ENCODE results near the gene CORIN.
"Not testable (repeated sequence)": the region's sequence is repeated elsewhere in the genome, so short reads cannot be mapped to it uniquely, and the experiment has no call there.

Gene CORIN

DNA sequence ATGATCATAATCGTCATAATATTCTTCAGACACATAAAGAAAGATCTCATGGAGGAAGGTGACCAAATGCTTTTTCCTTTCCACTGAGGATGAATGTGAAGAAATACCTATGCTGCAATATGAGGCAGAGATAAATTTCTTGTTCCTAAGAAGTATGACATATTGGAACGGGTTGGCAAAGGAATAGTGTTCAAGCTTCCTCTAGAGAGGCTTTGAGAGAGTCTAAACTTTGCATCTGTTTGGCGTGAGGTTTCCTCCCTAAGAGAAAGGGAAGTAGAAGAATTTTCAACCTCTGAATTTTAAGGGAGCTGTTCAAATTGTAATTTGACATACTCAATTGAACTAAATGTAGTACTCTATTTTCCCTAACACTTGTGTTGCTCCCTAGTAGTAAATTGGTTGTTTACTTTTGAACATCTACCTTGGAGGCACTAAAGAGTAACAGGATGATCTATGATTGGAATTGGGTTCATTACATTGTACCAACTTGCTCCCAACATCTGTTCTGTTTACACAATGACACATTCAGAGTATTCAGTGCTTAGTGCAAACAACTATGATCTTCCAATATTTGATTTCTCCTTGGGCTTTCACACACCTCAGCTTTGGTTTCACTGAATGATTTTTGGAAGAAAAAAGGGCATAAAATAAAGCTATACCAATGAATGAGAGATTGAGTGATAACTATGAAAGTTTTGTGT lies 122.0 kb downstream of the CORIN start:
- TF ChIP-seq, protein P1, sequence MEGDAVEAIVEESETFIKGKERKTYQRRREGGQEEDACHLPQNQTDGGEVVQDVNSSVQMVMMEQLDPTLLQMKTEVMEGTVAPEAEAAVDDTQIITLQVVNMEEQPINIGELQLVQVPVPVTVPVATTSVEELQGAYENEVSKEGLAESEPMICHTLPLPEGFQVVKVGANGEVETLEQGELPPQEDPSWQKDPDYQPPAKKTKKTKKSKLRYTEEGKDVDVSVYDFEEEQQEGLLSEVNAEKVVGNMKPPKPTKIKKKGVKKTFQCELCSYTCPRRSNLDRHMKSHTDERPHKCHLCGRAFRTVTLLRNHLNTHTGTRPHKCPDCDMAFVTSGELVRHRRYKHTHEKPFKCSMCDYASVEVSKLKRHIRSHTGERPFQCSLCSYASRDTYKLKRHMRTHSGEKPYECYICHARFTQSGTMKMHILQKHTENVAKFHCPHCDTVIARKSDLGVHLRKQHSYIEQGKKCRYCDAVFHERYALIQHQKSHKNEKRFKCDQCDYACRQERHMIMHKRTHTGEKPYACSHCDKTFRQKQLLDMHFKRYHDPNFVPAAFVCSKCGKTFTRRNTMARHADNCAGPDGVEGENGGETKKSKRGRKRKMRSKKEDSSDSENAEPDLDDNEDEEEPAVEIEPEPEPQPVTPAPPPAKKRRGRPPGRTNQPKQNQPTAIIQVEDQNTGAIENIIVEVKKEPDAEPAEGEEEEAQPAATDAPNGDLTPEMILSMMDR (IDR thresholded peaks at IDR 0.05; ENCODE audit: extremely low read depth, insufficient read depth, missing control alignments) = no peak
- in situ Hi-C loops (cut with MboI; ENCODE audit: low pct_unique_long_range_greater_than_20kb, low sequenced_read_pairs, unreplicated experiment) = loop anchor here (25.0 kb wide), 1 partner anchor 121 kb away; the partner anchor contains the start of gene CORIN
- DNase-seq (ENCODE audit: low spot score) = no peak

DNA sequence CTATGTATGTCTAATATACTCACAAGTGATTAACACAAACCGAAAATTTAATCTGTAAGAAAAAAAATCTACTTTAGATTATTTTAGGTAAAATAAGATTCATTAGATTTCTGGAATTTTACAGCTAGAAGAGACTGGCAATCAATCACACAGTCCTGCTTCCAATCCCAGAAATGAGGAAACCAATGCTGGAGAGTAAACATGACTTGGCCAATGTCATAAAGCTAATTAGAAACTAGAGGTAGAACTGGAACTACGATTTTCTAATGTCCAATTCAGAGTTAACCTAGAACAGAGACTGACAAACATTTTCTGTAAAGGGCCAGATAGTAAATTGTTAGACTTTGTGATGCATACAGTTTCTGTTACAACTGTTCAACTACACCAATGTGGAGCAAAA lies 123.6 kb downstream of the CORIN start:
- DNase-seq (ENCODE audit: low spot score) = no peak
- in situ Hi-C loops (cut with MboI; ENCODE audit: low pct_unique_long_range_greater_than_20kb, low sequenced_read_pairs, unreplicated experiment) = loop anchor here (25.0 kb wide), 1 partner anchor 123 kb away; the partner anchor contains the start of gene CORIN
- TF ChIP-seq, protein P1 (IDR thresholded peaks at IDR 0.05; ENCODE audit: extremely low read depth, insufficient read depth, missing control alignments) = no peak

DNA sequence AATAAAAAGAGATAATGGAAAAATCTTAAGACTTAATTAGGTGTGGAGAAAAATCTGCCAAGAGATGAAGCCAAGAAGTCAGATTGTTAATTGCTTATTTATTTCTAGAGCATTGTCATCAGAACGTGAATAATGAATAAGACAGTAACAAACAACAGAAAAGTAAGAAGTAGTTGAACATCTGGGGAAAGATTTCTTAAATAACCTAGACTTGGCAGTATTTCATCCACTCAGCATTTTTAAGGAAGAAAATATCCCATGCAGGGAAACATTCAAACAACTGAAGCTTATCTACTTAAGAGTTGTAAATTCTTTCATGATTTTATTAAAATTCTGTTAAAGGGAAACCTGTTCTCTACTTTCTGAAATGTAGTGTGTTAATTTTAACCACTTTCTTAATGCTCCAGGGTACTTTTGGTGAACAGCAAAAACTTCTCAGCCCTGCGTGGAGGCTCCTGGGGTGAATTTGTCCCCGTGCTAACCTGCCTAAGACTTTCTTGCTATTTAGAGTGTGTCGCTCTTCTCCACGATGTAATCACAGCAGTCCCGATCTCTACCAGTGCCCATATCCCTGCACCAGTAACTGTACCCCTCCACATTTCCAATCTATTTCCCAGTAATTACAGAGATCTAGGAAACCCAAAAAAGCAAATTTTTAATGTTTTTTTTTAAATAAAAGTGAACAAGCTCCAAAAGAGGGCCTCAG lies 124.6 kb downstream of the CORIN start:
- TF ChIP-seq, protein P1 (IDR thresholded peaks at IDR 0.05; ENCODE audit: extremely low read depth, insufficient read depth, missing control alignments) = no peak
- no peak for DNase-seq (ENCODE audit: low spot score)
- in situ Hi-C loops (cut with MboI; ENCODE audit: low pct_unique_long_range_greater_than_20kb, low sequenced_read_pairs, unreplicated experiment) = loop anchor here (25.0 kb wide), 1 partner anchor 124 kb away; the partner anchor contains the start of gene CORIN

DNA sequence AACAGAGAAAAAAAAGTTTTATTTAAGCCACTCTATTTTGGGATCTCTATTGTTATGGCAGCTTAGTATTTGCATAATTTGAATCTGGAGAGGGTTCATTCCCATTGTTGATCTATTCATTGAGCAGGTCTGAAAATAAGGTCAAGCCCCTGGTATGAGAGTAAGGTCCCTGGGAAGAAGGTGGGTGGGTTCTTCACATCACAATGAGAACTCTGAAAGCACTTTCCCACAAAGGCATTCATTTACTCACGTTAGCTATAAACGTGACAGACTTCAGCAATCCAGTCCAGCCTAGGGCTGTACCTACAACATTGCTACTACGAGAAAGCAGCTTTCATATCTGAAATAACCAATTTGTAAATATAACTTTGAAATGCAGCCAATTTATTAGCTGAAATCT lies 126.2 kb downstream of the CORIN start:
- DNase-seq (ENCODE audit: low spot score) = no peak
- in situ Hi-C loops (cut with MboI; ENCODE audit: low pct_unique_long_range_greater_than_20kb, low sequenced_read_pairs, unreplicated experiment) = loop anchor here (25.0 kb wide), 1 partner anchor 126 kb away; the partner anchor contains the start of gene CORIN
- TF ChIP-seq, protein P1 (IDR thresholded peaks at IDR 0.05; ENCODE audit: extremely low read depth, insufficient read depth, missing control alignments) = no peak

DNA sequence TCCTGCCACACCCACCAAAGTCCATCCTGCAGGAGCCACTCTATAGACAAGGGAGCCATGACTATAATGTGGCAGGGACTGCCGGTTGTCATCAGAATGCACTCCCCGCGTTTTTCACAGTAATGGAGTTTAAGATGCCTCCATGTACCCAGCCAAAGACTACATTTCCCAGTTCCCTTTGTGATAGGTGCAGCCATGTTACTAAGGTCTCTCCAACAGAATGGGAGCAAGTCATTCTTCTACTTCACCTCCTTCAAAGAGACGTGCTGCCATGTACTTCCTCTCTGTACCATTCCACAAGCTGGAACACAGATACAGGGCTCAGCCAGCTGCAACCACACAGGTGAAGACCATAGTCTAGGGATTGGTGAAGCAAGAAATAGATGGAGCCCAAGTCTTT lies 126.7 kb downstream of the CORIN start:
- DNase-seq (ENCODE audit: low spot score) = no peak
- TF ChIP-seq, protein P1 (IDR thresholded peaks at IDR 0.05; ENCODE audit: extremely low read depth, insufficient read depth, missing control alignments) = no peak
- in situ Hi-C loops (cut with MboI; ENCODE audit: low pct_unique_long_range_greater_than_20kb, low sequenced_read_pairs, unreplicated experiment) = loop anchor here (25.0 kb wide), 1 partner anchor 126 kb away; the partner anchor contains the start of gene CORIN

DNA sequence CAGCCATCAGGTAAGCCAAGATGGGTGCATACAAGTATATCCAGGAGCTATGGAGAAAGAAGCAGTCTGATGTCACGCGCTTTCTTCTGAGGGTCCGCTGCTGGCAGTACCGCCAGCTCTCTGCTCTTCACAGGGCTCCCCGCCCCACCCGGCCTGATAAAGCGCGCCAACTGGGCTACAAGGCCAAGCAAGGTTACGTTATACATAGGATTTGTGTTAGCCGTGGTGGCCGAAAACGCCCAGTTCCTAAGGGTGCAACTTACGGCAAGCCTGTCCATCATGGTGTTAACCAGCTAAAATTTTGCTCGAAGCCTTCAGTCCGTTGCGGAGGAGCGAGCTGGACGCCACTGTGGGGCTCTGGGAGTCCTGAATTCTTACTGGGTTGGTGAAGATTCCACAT lies 131.5 kb downstream of the CORIN start:
- in situ Hi-C loops (cut with MboI; ENCODE audit: low pct_unique_long_range_greater_than_20kb, low sequenced_read_pairs, unreplicated experiment) = loop anchor here (25.0 kb wide), 1 partner anchor 131 kb away; the partner anchor contains the start of gene CORIN

More for the DNA sequence above, 131.5 kb downstream of the CORIN start:
- not testable (repeated sequence) for DNase-seq (ENCODE audit: low spot score)

All from GM13977 (cell line).